D721Med (cell line): ENCODE data around the gene NPAS3.
A peak's percentile ranks its signal among the peaks of the same experiment; 100 is the strongest.

Source experiments
- DNase-seq: peaks from one replicate; pipeline ENCODE4 v3.0.0; 2011; ENCODE audit warnings: low spot score; ENCODE audit not compliant: insufficient read length
- FAIRE-seq: peaks from 2 replicates; lab custom pipeline; 2011; peaks lifted over from hg19 to GRCh38; lab: Jason Lieb, UNC
- TF ChIP-seq, protein P1 (sequence below): IDR thresholded peaks from 2 replicates; pipeline ENCODE4 v1.5.1; 2012; ENCODE audit warnings: mild to moderate bottlenecking, control low read depth; ENCODE audit not compliant: insufficient read depth; ENCODE audit errors: missing control alignments

NPAS3 gene

DNA sequence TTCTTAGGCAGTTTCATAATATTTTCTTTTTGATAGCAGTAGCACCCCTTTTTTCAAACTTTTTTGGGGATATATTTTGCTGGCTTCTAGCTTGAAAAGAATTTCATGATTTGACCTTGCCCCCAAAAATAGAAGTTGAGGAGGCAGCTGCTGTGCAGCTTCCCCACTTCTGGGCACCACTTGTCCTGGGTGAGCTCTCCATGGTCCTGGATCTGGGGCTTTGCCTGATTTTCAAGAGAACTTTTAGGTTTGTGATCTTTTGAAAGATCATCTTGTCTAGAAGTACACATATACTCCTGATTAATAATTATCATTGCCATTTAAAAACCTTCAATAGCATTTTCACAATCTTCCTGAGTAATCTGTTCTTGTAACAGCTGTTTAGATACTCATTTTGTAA, 271.6 kb downstream of the NPAS3 start:
- DNase-seq (no peak), FAIRE-seq (no peak)
- TF ChIP-seq, protein P1, sequence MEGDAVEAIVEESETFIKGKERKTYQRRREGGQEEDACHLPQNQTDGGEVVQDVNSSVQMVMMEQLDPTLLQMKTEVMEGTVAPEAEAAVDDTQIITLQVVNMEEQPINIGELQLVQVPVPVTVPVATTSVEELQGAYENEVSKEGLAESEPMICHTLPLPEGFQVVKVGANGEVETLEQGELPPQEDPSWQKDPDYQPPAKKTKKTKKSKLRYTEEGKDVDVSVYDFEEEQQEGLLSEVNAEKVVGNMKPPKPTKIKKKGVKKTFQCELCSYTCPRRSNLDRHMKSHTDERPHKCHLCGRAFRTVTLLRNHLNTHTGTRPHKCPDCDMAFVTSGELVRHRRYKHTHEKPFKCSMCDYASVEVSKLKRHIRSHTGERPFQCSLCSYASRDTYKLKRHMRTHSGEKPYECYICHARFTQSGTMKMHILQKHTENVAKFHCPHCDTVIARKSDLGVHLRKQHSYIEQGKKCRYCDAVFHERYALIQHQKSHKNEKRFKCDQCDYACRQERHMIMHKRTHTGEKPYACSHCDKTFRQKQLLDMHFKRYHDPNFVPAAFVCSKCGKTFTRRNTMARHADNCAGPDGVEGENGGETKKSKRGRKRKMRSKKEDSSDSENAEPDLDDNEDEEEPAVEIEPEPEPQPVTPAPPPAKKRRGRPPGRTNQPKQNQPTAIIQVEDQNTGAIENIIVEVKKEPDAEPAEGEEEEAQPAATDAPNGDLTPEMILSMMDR = no peak

DNA sequence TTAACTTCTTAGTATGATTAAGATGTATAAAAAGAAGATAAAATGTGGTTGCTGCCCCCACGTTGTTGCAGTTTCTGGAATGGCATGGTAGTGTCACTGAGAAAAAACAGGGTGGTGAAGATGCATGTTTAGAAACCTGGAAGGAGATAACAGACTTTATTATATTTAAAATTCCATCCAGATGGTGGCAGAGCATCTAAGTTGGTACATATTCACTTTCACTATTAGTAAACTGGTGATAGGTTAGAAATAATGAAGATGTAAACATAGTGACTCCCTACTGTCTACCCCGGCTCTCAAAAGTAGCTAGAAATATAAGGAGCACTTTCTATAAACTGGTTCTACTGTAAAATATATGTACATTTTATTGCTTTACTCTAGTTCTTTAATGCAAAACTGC, 279.3 kb downstream of the NPAS3 start:
- no peak for DNase-seq
- FAIRE-seq = no peak
- TF ChIP-seq, protein P1 = no peak

DNA sequence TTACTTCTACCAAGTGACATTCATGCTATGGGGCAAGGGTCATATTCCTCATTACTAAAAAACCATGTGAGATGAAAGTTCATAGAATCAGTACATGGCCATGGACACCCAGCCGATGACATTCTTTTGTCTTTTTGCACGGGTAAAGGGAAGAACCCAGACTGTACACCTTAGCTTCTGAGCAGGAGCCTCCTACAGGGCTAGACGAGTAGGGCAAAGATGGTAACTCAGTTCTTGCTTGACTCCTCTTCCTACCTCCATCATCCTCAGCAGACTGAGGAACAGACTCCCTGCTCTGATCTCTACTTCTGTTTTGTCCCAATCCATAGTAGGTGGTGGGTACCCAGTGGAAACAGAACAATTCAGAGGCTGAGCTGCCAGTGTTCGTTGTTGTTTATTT, 281.3 kb downstream of the NPAS3 start:
- FAIRE-seq (no peak), DNase-seq (no peak)
- TF ChIP-seq, protein P1 = no peak

DNA sequence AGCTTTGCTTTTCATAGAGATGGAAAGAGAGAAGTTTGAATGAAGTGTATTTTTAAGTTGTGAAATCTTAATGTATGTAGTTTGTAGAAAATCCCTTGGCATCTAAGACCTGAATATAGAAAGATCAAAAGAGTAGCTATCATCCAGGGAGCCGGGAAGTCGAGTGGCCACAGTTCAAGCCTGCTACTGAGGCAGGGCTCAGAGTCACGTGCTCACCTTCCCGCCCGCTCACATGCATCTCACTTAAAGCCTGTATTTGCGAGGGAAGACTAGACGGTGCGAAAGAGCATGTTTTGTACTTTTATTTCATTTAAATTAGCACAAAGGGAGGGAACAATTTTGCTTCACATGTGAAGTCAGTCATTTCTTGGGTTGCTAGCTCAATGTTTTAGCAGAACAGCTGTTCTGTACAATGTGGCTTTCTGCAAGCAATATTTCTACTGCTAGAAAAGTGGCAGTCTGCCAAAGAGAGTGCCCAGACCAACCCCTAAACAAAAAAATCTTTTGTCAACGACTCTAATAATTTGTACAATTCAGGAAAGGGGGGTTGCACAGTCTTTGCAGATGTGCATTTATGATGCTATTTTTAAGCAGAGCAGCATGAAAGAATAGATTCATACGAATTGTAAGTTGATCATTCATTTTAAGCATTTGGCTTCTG, 290.7 kb downstream of the NPAS3 start:
- FAIRE-seq (no peak), DNase-seq (no peak)
- TF ChIP-seq, protein P1 = no peak

DNA sequence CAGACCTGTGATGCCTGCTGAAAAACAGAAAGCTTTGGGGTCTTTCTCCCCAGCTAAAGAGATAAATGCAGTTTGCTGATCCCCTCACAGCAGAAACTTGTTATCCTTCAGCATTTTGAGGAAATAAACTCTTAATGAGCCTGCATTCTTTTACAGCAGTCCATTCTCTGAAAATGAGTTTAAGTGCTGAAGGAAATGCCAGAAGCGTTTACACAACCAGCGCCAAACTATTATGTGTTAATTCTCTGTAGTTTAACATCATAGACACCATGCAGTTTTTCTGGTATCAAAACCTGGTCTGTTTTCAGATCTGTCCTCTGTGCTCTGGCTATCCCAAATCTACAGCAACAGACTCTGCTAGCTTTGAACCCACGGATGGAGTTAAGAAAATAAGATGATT, 291.3 kb downstream of the NPAS3 start:
- DNase-seq = no peak
- TF ChIP-seq, protein P1 = no peak
- no peak for FAIRE-seq

DNA sequence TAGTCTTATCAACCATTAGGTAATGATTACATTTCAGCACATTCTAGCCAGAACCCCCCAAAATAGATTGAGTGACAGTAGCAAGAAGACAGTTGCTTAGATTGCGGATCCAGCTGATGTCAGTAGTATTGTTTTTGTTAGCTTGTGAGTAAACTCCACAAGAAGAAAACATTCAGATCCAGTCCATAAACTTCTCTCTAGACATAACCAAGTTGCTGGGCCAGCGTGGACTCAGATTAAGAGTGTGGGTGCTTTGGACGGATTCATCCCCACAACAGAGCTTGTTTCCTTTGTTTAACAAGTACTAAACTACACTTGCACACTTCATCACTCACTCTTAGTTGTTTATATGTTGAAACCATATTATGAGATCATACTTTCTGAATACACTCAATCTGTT, 293.4 kb downstream of the NPAS3 start:
- DNase-seq = no peak
- no peak for FAIRE-seq
- TF ChIP-seq, protein P1 = no peak

DNA sequence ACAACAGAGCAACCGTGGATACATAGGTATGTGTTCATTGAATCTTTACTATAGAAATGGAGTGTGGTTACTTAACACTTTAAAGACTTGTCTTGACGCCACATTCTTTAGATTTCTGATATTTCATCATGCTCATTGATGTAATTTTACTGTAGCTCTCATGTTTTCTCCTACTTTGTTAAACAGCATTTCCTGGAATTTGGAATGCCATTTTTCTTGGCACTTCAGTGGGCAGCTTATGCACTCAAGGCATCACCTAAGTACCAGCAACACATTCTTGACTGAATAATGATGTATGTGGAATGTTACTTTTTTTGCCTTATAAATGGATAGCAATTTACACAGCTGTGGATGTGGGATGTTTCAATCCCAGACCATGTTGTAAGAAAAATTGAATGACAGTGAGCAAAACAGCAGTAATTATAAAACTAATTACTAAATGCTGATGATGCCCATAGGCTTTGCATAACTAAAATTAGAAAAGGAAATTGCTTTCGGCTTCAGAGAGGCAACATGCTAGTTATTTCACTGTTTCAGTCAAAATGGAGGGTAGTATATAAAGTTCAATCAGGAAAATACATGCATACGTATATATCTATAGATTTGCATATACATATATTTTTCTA, 298.5 kb downstream of the NPAS3 start:
- FAIRE-seq = peak; percentile 48
- DNase-seq = no peak
- TF ChIP-seq, protein P1 = no peak
